Mesenchymal stem cell (in vitro differentiated cells and primary cell): ENCODE results near the gene DRICH1.
"Not testable (repeated sequence)": the region's sequence is repeated elsewhere in the genome, so short reads cannot be mapped to it uniquely, and the experiment has no call there.

Experiments used
- DNase-seq: peaks from one replicate; pipeline ENCODE4 v3.0.0-alpha.2; 2013
- H2AFZ ChIP-seq: one replicate; pipeline ENCODE4 v1.6.1; 2013; ENCODE audit warnings: low read depth, mild to moderate bottlenecking, control low read depth, inconsistent platforms, low read length, moderate library complexity
- H2AK5ac ChIP-seq: 2 replicates; pipeline ENCODE4 v1.6.1; 2013; ENCODE audit warnings: low read length, moderate library complexity, mild to moderate bottlenecking, inconsistent platforms; ENCODE audit not compliant: severe bottlenecking
- H2BK120ac ChIP-seq: one replicate; pipeline ENCODE4 v1.6.1; 2013; ENCODE audit warnings: low read depth, mild to moderate bottlenecking, inconsistent platforms, low read length, moderate library complexity
- H2BK12ac ChIP-seq, 2 experiments: one replicate each; pipeline ENCODE4 v1.6.1; 2013; ENCODE audit warnings: inconsistent platforms in 2 of 2, low read length in 2 of 2, mild to moderate bottlenecking in 2 of 2, moderate library complexity in 2 of 2, control low read depth in 1 of 2
- H2BK15ac ChIP-seq: one replicate; pipeline ENCODE4 v1.6.1; 2013; ENCODE audit warnings: mild to moderate bottlenecking, low read depth, inconsistent platforms; ENCODE audit not compliant: poor library complexity, severe bottlenecking
- H2BK5ac ChIP-seq: 2 replicates; pipeline ENCODE4 v1.6.1; 2013; ENCODE audit warnings: low read depth, mild to moderate bottlenecking, low read length, control low read depth, inconsistent platforms; ENCODE audit not compliant: poor library complexity, severe bottlenecking
- H3K14ac ChIP-seq, 2 experiments: one replicate each; pipeline ENCODE4 v1.6.1; 2013; ENCODE audit warnings: inconsistent platforms in 2 of 2, low read length in 2 of 2, control low read depth in 1 of 2, mild to moderate bottlenecking in 1 of 2, moderate library complexity in 1 of 2
- H3K18ac ChIP-seq, 2 experiments: one replicate each; pipeline ENCODE4 v1.6.1; 2013; ENCODE audit warnings: inconsistent platforms in 2 of 2, low read length in 2 of 2, control low read depth in 1 of 2, low read depth in 1 of 2, mild to moderate bottlenecking in 1 of 2
- H3K23ac ChIP-seq, 2 experiments: one replicate each; pipeline ENCODE4 v1.6.1; 2013; ENCODE audit warnings: inconsistent platforms in 2 of 2, low read length in 2 of 2, mild to moderate bottlenecking in 2 of 2, moderate library complexity in 2 of 2, control low read depth in 1 of 2
- H3K27ac ChIP-seq: 2 replicates; pipeline ENCODE4 v1.5.1; 2013; ENCODE audit warnings: mild to moderate bottlenecking, moderate library complexity, low read length, control low read depth, inconsistent platforms; ENCODE audit not compliant: poor library complexity, severe bottlenecking
- H3K27me3 ChIP-seq, 2 experiments: 2 replicates each; pipeline versions ENCODE4 v1.6.1 to v1.7.0; 2013; ENCODE audit warnings: low read length in 2 of 2, mild to moderate bottlenecking in 2 of 2, moderate library complexity in 2 of 2, control low read depth in 1 of 2, inconsistent platforms in 1 of 2; ENCODE audit not compliant: control insufficient read depth in 1 of 2, insufficient read depth in 1 of 2
- H3K36me3 ChIP-seq, 2 experiments: 2 replicates each; pipeline versions ENCODE4 v1.6.1 to v1.7.0; 2013; ENCODE audit warnings: low read length in 2 of 2, control low read depth in 1 of 2, inconsistent platforms in 1 of 2, low read depth in 1 of 2, mild to moderate bottlenecking in 1 of 2; ENCODE audit not compliant: insufficient read depth in 2 of 2, control insufficient read depth in 1 of 2
- H3K4ac ChIP-seq, 2 experiments: one replicate each; pipeline ENCODE4 v1.6.1; 2013; ENCODE audit warnings: inconsistent platforms in 2 of 2, low read length in 2 of 2, mild to moderate bottlenecking in 2 of 2, moderate library complexity in 2 of 2, control low read depth in 1 of 2, low read depth in 1 of 2
- H3K4me1 ChIP-seq: 2 replicates; pipeline ENCODE4 v1.6.1; 2013; ENCODE audit warnings: low read depth, low read length, control low read depth; ENCODE audit not compliant: control insufficient read depth, insufficient read depth
- H3K4me2 ChIP-seq: 2 replicates; pipeline ENCODE4 v1.6.1; 2013; ENCODE audit warnings: low read length, mild to moderate bottlenecking, inconsistent platforms; ENCODE audit not compliant: poor library complexity, severe bottlenecking
- H3K4me3 ChIP-seq, 2 experiments: 2 replicates each; pipeline versions ENCODE4 v1.5.1 to v1.7.0; 2013; ENCODE audit warnings: low read length in 2 of 2, mild to moderate bottlenecking in 2 of 2, control low read depth in 1 of 2, low read depth in 1 of 2; ENCODE audit not compliant: insufficient read depth in 1 of 2
- H3K79me1 ChIP-seq: replicated peaks from 2 replicates; pipeline ENCODE4 v1.6.1; 2013; ENCODE audit warnings: mild to moderate bottlenecking, control low read depth, low read length, inconsistent platforms; ENCODE audit not compliant: poor library complexity, severe bottlenecking
- H3K9ac ChIP-seq: 2 replicates; pipeline ENCODE4 v1.7.0; 2013; ENCODE audit warnings: mild to moderate bottlenecking, low read length, moderate library complexity
- H3K9me3 ChIP-seq: 2 replicates; pipeline ENCODE4 v1.7.0; 2013; ENCODE audit warnings: mild to moderate bottlenecking, low read length; ENCODE audit not compliant: control insufficient read depth
- H4K8ac ChIP-seq: one replicate; pipeline ENCODE4 v1.6.1; 2013; ENCODE audit warnings: inconsistent platforms, mild to moderate bottlenecking, low read length, moderate library complexity
- H4K91ac ChIP-seq: one replicate; pipeline ENCODE4 v1.6.1; 2013; ENCODE audit warnings: mild to moderate bottlenecking, low read length, inconsistent platforms
- WGBS: methylation state at CpG from one replicate; pipeline ENCODE4 v1.1.7; 2013; ENCODE audit warnings: mixed read lengths; 5-methylcytosine and 5-hydroxymethylcytosine counted together

Gene DRICH1

GRCh38 chr22:23670378-23671295 is 38.5 kb upstream of the DRICH1 start:
- H3K14ac ChIP-seq, result no peak overlapping the region
- H2AK5ac ChIP-seq, result no peak overlapping the region
- no peak overlapping the region for H2BK120ac ChIP-seq
- H2BK12ac ChIP-seq, result no peak overlapping the region
- peaks cover 2% of the 10 kb centered on the region for H3K79me1 ChIP-seq
- peaks cover 23% of the 10 kb centered on the region for H3K4me1 ChIP-seq
- H3K36me3 ChIP-seq, result peaks cover 0 to 3% of the 10 kb centered on the region in 2 experiments
- H2BK15ac ChIP-seq, result no peak overlapping the region
- H3K4me2 ChIP-seq, result no peak overlapping the region
- 93% methylated on average over 15 of the region's 16 CpGs for WGBS
- H3K23ac ChIP-seq, result no peak overlapping the region
- no peak overlapping the region for H3K9ac ChIP-seq
- H2AFZ ChIP-seq, result no peak overlapping the region
- no peak overlapping the region for H2BK5ac ChIP-seq
- H3K27ac ChIP-seq, result no peak overlapping the region
- no peak overlapping the region for H3K18ac ChIP-seq
- DNase-seq, result no peak
- no peak overlapping the region for H3K4me3 ChIP-seq
- no peak overlapping the region for H4K8ac ChIP-seq
- no peaks in the 10 kb centered on the region for H3K9me3 ChIP-seq
- no peak overlapping the region for H4K91ac ChIP-seq
- no peaks in the 10 kb centered on the region for H3K27me3 ChIP-seq
- H3K4ac ChIP-seq, result no peak overlapping the region

GRCh38 chr22:23660381-23660780 is 28.3 kb upstream of the DRICH1 start:
- H3K9me3 ChIP-seq, H2BK15ac ChIP-seq, H2BK5ac ChIP-seq, H3K27me3 ChIP-seq, H3K4me2 ChIP-seq, H3K18ac ChIP-seq, H3K4me3 ChIP-seq, H3K4me1 ChIP-seq, H2AK5ac ChIP-seq, H3K9ac ChIP-seq, H3K14ac ChIP-seq, H4K8ac ChIP-seq, H2BK120ac ChIP-seq, H2BK12ac ChIP-seq, H4K91ac ChIP-seq, H2AFZ ChIP-seq, H3K23ac ChIP-seq, H3K27ac ChIP-seq, DNase-seq, H3K79me1 ChIP-seq, H3K4ac ChIP-seq: not testable (repeated sequence)
- peaks cover 12 to 16% of the 10 kb centered on the region in 2 experiments for H3K36me3 ChIP-seq
- WGBS, result 100% methylated on average over 1 of the region's 4 CpGs

- H2BK15ac ChIP-seq, result no peak overlapping the region
- no peak overlapping the region for H3K23ac ChIP-seq
- H3K27me3 ChIP-seq, result no peaks in the 10 kb centered on the region
- no peak overlapping the region for H3K18ac ChIP-seq
- H3K27ac ChIP-seq, result no peak overlapping the region
- H2BK12ac ChIP-seq, result no peak overlapping the region
- H4K91ac ChIP-seq, result no peak overlapping the region
- H3K4ac ChIP-seq, result no peak overlapping the region
- H3K9me3 ChIP-seq, result no peaks in the 10 kb centered on the region
- no peaks in the 10 kb centered on the region for H3K79me1 ChIP-seq
- no peak overlapping the region for H3K4me2 ChIP-seq
- H3K4me3 ChIP-seq, result no peak overlapping the region
- no peak overlapping the region for H4K8ac ChIP-seq
- peaks cover 2% of the 10 kb centered on the region for H3K4me1 ChIP-seq
- WGBS, result 77% methylated on average over 5 of the region's 5 CpGs
- no peak overlapping the region for H2AK5ac ChIP-seq
- peaks cover 20 to 21% of the 10 kb centered on the region in 2 experiments for H3K36me3 ChIP-seq
- DNase-seq, result no peak
- no peak overlapping the region for H3K9ac ChIP-seq
- H2AFZ ChIP-seq, result no peak overlapping the region
- H2BK5ac ChIP-seq, result no peak overlapping the region
- no peak overlapping the region for H3K14ac ChIP-seq
- no peak overlapping the region for H2BK120ac ChIP-seq
These were observed 25.6 kb upstream of the DRICH1 start for GRCh38 chr22:23657727-23658126.

GRCh38 chr22:23655891-23656475 is 23.9 kb upstream of the DRICH1 start:
- DNase-seq, result no peak
- Histone ChIP-seq H3K4me2 (no peak overlapping the region), H2BK120ac (no peak overlapping the region), H2AFZ (no peak overlapping the region), H3K27ac (no peak overlapping the region), H3K27me3 (no peaks in the 10 kb centered on the region), H4K8ac (no peak overlapping the region), H3K4me3 (no peak overlapping the region), H3K14ac (no peak overlapping the region), H3K4ac (no peak overlapping the region), H2BK12ac (no peak overlapping the region), H3K18ac (no peak overlapping the region), H3K23ac (no peak overlapping the region), H3K36me3 (peaks cover 23 to 26% of the 10 kb centered on the region in 2 experiments), H2BK15ac (no peak overlapping the region), H4K91ac (no peak overlapping the region), H3K4me1 (peaks cover 2% of the 10 kb centered on the region), H3K9me3 (no peaks in the 10 kb centered on the region), H2AK5ac (no peak overlapping the region), H3K79me1 (no peaks in the 10 kb centered on the region), H2BK5ac (no peak overlapping the region), H3K9ac (no peak overlapping the region)
- WGBS, result 90% methylated on average over 6 of the region's 6 CpGs
